HG03378 (cell line): ENCODE results near the gene EDEM3.

Experiments
- ATAC-seq: cut with Tn5 transposase; IDR thresholded peaks from one replicate; pipeline ENCODE4 v1.9.1; 2021; ENCODE audit warnings: mild to moderate bottlenecking, moderate library complexity; ENCODE audit not compliant: unreplicated experiment

The EDEM3 gene

GRCh38 chr1:184743062-184743756 lies 11.4 kb downstream of the EDEM3 start:
- peak; percentile 55 for ATAC-seq

- no peak for ATAC-seq
Measured at GRCh38 chr1:184740344-184740743, 14.3 kb downstream of the EDEM3 start.

- ATAC-seq = no peak
Measured at GRCh38 chr1:184739796-184740195, 14.9 kb downstream of the EDEM3 start.

GRCh38 chr1:184739070-184739469 lies 15.6 kb downstream of the EDEM3 start:
- no peak for ATAC-seq

- peak; percentile 83 for ATAC-seq
Measured at GRCh38 chr1:184734980-184735379, 19.7 kb downstream of the EDEM3 start.

- no peak for ATAC-seq
Measured at GRCh38 chr1:184724843-184725242, 29.8 kb downstream of the EDEM3 start.

- ATAC-seq = no peak
Measured at GRCh38 chr1:184716158-184716557, 38.5 kb downstream of the EDEM3 start.

GRCh38 chr1:184709418-184709817 lies 45.2 kb downstream of the EDEM3 start:
- no peak for ATAC-seq

- ATAC-seq = no peak
Measured at GRCh38 chr1:184708084-184708676, 46.5 kb downstream of the EDEM3 start.

GRCh38 chr1:184705271-184705670 lies 49.4 kb downstream of the EDEM3 start:
- no peak for ATAC-seq

- no peak for ATAC-seq
Measured at GRCh38 chr1:184701816-184702215, 52.8 kb downstream of the EDEM3 start.

GRCh38 chr1:184698969-184699368 lies 55.7 kb downstream of the EDEM3 start:
- no peak for ATAC-seq

GRCh38 chr1:184698016-184698415 lies 56.6 kb downstream of the EDEM3 start:
- ATAC-seq = no peak

GRCh38 chr1:184696403-184696802 lies 58.3 kb downstream of the EDEM3 start:
- no peak for ATAC-seq

- ATAC-seq = peak; percentile 63
Measured at GRCh38 chr1:184695023-184695422, 59.6 kb downstream of the EDEM3 start.

GRCh38 chr1:184693011-184693410 lies 61.6 kb downstream of the EDEM3 start:
- ATAC-seq = no peak

GRCh38 chr1:184691719-184692324 lies 62.8 kb downstream of the EDEM3 start:
- no peak for ATAC-seq

GRCh38 chr1:184686540-184686939 lies 68.1 kb downstream of the EDEM3 start:
- no peak for ATAC-seq

GRCh38 chr1:184685116-184685515 lies 69.5 kb downstream of the EDEM3 start:
- ATAC-seq = peak; percentile 72

GRCh38 chr1:184684285-184685074 lies 70.2 kb downstream of the EDEM3 start:
- no peak for ATAC-seq

- no peak for ATAC-seq
Measured at GRCh38 chr1:184682956-184683355, 71.7 kb downstream of the EDEM3 start.
